HTR-8/SVneo (cell line): ENCODE results near the gene HAUS7.

Source experiments
- DNase-seq: peaks from one replicate; pipeline ENCODE4 v3.0.0; 2011; ENCODE audit warnings: low spot score, mixed read lengths; ENCODE audit not compliant: insufficient read length
- FAIRE-seq: peaks from 2 replicates; lab custom pipeline; 2011; peaks lifted over from hg19 to GRCh38; lab: Jason Lieb, UNC

HAUS7 gene

DNA sequence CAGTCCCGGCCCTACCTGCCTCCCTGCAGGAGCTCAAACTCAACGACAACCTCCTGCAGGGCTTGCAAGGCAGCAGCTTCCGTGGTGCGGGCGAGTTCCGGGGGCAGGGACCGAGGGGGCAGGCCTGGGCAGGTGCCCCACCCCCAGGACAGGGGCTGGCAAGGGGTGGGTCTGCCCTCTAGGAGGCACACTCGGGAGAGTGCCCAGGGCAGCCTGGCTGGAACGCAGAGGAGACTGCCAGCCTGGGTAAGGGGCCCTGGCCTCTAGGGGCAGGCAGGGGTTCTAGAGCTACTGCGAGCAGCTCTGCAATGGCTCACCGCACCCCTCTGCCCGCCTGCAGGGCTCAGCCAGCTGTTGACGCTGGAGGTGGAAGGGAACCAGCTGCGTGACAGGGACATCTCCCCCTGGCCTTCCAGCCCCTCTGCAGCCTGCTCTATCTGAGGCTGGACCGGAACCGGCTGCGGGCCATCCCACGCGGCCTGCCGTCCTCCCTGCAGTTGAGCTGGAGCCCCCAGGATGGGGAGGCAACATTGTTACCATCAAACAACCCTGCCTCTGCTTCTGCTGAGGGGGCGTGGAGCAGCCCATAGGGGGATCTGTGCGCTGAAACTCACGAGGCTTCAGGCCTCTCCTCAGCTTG is 12.1 kb upstream of the HAUS7 start:
- FAIRE-seq = no peak
- no peak for DNase-seq

DNA sequence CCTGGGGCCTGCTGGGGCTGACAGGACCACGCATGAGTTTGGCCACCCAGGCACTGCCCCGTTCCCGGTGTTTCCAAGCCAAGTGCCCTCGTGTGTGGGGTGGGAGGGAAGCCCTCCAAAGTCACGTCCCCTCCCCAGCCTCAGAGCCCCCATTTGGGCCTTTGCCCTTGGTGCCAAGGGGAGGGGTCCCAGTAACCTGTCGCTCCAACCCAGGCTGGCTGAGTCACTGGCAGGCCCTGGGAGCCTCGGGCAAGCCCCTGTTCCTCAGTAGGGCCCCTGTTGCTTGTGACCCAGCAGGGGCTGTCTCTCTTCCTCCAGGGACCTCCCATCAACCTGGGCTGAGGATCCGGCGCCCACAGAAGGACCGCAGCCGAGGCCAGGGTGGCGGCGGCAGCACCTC is 10.7 kb upstream of the HAUS7 start:
- DNase-seq (no peak), FAIRE-seq (no peak)

- DNase-seq (no peak), FAIRE-seq (no peak)
Measured at GRCh38 chrX:153478746-153479145, 8.4 kb upstream of the HAUS7 start.

DNA sequence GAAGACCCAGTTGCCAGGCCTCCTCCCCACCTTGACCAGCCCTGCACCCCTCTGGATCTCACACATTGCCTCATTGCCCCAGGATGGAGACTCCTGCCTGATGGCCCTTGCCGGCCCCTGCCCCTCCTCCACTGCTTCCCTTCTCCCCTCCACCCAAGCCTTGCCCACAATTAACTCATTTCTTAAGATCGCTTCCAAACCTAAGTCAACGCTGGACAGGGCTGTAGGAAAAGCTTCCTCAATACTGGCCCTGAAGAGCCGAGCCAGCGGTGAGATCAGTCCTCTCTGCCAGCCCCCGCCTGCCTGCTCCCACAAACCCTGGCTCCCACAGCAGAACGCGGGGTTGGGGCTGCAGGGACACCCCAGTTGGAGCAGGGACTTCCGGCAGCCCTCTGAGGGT is 7.5 kb upstream of the HAUS7 start:
- DNase-seq (no peak), FAIRE-seq (no peak)

- FAIRE-seq (no peak), DNase-seq (no peak)
Measured at GRCh38 chrX:153477364-153477857, 7.0 kb upstream of the HAUS7 start.

GRCh38 chrX:153476666-153477363 is 6.4 kb upstream of the HAUS7 start:
- FAIRE-seq (no peak), DNase-seq (no peak)

DNA sequence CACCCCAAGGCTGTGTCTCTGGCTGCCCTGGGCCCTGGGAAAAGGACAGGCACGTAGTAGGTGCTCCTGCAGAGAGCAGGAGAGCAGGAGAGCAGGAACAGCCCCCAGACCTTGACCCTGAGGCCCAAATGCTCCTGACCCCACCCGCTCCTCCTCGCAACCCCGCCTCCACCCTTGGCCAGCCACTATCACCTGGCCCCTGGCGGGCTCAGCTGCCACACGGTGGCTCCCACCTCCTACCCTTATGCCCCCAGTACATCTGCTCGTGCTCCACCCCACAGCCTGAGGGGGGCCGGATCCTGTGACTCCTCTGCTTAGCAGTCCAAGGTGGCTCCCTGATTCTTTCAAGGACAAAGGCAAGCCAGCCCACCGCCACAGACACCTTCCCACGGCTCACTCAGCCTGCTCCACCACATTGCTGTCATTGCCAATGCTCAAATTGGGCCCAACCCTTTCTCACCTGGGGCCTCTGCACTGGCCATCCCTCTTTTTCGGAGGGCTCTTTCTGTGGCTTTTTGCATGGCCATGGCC is 5.4 kb upstream of the HAUS7 start:
- DNase-seq (no peak), FAIRE-seq (no peak)

DNA sequence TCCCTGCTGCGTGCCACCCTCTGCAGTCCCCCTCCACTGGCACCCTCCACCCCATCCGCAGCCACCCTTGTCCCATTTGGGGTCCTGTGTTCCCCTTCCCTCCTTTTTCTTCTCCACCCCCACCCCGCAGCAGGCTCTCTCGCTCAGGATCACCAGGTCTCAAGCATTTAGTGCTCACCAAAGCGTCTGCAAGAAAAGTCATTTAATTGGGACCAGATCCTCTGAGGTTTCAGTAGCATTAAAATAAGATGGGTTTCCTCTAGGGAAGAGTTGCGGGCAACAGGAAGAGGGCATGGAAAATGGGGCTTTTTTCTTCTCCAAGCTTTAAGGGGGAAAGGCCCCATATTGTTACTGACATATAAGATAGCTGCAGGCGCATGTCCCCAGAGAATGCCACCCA is 4.9 kb upstream of the HAUS7 start:
- DNase-seq (no peak), FAIRE-seq (no peak)

DNA sequence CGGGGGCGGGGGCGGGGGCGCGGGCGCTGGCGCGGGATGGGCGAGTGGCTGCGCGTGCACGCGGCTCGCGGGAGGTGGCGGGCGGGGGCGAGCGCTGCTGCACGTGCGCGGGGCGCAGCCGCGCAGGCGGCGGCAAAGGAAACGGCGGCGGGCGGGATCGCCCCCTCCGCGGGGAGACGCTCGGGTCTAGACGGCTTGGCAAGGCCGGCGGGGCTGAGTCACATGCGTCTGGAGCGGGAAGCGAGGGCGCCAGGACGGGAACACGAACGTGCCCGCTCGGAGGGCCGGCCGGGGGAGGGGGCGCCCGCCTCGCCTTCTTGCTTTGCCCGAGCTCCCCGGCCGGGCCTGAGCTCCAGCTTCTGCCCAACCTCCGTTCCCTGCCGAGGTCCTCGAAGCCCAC is 4.3 kb upstream of the HAUS7 start:
- FAIRE-seq (no peak), DNase-seq (no peak)

DNA sequence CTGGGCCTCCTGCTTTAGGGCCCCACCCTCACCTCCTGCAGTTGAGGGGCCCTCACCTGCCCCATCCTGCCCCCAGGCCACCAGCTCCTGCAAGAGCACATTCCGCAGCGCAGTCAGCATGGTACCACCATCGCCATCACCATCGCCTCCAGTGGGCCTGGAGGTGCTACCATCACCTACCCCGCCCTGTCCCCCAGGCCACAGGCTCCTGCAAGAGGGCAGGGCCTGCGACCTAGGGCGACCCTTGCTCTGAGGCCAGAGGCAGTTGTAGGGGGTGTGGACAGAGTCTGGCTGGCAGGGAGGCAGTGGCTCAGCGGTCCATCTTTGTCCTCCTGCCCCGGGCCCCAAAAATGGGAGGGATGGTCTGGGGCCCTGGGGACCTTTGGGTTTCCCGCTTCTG is 3.9 kb upstream of the HAUS7 start:
- FAIRE-seq = no peak
- no peak for DNase-seq

DNA sequence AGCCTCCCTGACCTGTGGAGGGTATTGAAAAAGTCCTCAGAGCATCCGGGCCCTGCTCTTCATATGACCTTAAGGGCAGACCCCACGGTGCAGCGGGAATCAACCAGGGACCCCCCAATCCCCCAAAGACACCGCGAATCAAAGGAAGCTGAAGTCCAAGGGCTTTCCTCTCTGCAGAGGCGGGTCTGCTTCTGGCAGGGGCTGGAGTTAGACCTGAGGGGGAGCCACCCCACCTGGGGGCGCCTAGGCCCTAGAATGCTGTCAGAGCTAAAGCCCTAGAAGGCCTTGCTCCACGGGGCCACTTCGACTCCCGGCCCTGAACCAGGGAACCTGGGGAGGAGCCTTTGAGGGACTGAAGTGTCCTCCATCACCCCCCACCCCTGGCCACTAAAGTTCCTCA is 2.8 kb upstream of the HAUS7 start:
- FAIRE-seq (no peak), DNase-seq (no peak)

- FAIRE-seq (no peak), DNase-seq (no peak)
Measured at GRCh38 chrX:153471663-153472280, 1.4 kb upstream of the HAUS7 start.

- DNase-seq (no peak), FAIRE-seq (no peak)
Measured at GRCh38 chrX:153469811-153470410, 465 bp downstream of the HAUS7 start.

- DNase-seq = no peak
- no peak for FAIRE-seq
Measured at GRCh38 chrX:153468008-153468580, 2.3 kb downstream of the HAUS7 start.

DNA sequence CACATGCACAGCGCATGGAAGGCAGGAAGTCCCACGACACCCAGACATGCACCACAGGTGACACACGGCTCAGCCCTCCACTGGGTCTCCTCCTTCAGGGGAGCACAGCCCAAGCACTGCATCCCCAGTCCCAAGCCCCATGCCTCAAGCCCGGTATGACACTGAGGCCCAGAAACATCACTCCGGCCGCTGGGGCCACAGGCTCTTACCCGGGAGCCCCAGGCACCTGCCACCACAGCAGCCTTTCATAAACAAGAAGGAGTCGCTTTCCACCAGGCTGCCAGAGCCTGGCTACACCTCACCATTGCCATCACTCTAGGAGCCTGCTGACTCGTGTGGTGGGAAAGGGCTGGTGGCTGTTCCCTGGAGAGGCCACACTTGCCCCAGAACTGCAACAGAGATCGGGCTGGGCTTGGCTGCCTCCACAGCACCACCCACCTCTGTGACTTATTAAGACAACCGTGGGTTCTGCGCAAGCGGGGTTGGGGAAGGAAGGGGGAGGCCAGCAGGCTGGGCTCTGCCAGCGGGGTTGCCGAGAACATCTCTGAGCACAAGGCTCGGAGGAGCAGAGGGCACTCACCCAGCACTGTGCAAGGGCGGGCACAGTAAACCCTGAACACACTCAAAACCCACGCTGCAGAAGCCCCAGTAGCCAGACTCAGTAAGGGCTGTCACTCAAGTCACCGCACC is 4.5 kb downstream of the HAUS7 start:
- DNase-seq (no peak), FAIRE-seq (no peak)

DNA sequence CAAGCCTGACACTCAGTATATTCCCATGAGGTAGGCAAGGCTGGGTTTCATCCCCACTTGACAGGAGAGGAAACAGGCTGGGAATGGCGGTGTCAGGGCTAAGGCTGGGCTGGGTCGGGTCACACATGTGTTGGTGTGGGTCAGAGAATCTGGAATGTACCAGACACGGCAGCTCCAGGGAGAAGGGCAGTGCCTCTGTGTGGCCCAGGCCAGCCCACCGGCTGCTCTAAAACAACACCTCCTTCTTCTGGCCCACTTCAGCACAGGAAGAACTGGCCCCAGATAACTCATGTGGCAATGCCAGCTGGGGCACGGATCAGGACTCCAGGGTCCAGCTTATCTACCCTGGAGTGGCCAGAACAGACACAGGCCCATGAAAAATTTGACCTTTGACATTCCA is 6.3 kb downstream of the HAUS7 start:
- FAIRE-seq (no peak), DNase-seq (no peak)

- FAIRE-seq = no peak
- DNase-seq = no peak
Measured at GRCh38 chrX:153463556-153463955, 6.8 kb downstream of the HAUS7 start.

- DNase-seq = no peak
- no peak for FAIRE-seq
Measured at GRCh38 chrX:153463031-153463430, 7.3 kb downstream of the HAUS7 start.

DNA sequence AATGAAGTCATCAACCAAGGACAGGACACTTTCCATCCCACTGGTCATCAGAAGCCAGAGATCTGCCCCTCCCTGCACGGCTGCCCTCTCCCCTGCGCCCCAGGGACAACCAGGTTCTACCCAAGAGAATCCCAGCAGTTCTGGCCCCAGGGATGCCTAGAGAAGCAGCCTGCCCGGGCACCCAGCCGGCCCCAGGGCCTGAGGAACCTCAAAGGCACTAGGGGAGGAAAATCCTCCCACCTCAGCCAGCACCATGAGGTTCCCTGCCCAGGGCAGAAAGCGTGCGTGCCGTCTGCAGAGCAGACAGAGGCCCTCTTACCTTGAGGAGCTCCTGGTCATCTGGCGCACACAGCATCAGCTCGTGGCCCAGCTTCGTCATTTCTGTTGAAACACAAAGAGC is 8.1 kb downstream of the HAUS7 start:
- DNase-seq (no peak), FAIRE-seq (no peak)

GRCh38 chrX:153460826-153461225 is 9.6 kb downstream of the HAUS7 start:
- FAIRE-seq = no peak
- DNase-seq = no peak
